ENCODE results near the gene POU3F2.

DNA sequence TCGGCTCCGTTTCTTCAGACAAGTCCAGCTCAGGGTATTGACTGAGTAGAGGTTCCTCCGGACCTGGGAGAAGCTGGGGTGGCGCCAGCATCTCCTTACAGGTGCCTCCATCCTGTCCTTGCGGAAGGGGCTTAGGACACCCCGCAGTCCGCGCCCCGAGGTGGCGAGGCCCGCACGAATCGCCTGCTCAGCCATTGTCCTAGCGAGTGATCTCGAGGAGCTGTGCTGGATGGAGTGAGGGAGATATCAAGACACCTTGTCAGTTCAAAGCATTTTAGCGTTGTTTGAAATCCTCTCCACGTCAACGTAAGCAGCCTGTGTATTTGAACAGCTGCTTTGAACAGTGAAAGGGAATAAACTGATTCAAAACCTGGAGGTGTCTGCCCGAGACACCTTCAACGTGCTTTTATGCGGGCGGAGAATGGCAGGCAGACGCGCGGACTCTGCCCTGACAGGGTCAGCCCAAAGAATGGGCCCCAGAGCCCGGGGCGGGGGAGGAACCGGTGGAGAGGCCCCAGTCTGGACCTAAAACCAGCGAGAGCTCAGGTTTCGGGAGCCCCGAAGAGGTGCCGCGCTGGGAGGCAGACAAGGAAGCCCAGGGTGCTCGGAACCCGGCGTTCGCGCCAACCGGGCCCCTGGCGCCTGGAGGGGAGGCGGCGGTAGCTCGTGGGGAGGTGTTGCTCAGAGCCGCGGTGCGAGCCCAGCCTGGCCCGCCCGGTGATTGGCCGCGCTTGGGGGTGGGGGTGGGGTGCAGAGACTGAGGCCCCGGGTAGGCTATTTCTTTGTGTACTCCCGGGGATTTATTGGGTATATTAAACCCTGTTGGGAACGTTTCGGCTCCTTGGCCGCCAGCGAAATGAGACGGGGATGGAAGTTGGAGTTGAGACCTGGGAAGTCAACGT is 3.1 kb upstream of the POU3F2 start:
- TF ChIP-seq PRPF4 (IDR thresholded peaks at IDR 0.05; ENCODE audit: insufficient read depth, low read depth, low read length, poor library complexity, severe bottlenecking) (no peak), L3MBTL2 (IDR thresholded peaks at IDR 0.05) (no peak), EZH2 (IDR thresholded peaks at IDR 0.05; ENCODE audit: borderline replicate concordance, low read depth, low read length) (no peak), RAD21 (CRISPR knock-in tag; conservative IDR thresholded peaks at IDR 0.05 in 1 of 2, IDR thresholded peaks at IDR 0.05 in 1 of 2) (no peak), ZNF232 (CRISPR knock-in tag; IDR thresholded peaks at IDR 0.05) (no peak), SIX5 (IDR thresholded peaks at IDR 0.05; ENCODE audit: borderline replicate concordance in 1 of 2, insufficient read depth in 1 of 2, low read depth in 1 of 2, low read length in 2 of 2) (no peak), NFATC3 (IDR thresholded peaks at IDR 0.05) (no peak), ZNF174 (CRISPR knock-in tag; IDR thresholded peaks at IDR 0.05) (no peak), TEAD2 (tag; IDR thresholded peaks at IDR 0.05) (no peak)
- TF ChIP-seq, protein P1, sequence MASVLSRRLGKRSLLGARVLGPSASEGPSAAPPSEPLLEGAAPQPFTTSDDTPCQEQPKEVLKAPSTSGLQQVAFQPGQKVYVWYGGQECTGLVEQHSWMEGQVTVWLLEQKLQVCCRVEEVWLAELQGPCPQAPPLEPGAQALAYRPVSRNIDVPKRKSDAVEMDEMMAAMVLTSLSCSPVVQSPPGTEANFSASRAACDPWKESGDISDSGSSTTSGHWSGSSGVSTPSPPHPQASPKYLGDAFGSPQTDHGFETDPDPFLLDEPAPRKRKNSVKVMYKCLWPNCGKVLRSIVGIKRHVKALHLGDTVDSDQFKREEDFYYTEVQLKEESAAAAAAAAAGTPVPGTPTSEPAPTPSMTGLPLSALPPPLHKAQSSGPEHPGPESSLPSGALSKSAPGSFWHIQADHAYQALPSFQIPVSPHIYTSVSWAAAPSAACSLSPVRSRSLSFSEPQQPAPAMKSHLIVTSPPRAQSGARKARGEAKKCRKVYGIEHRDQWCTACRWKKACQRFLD (CRISPR knock-in tag; IDR thresholded peaks at IDR 0.05), result no peak
- TF ChIP-seq, protein P2, sequence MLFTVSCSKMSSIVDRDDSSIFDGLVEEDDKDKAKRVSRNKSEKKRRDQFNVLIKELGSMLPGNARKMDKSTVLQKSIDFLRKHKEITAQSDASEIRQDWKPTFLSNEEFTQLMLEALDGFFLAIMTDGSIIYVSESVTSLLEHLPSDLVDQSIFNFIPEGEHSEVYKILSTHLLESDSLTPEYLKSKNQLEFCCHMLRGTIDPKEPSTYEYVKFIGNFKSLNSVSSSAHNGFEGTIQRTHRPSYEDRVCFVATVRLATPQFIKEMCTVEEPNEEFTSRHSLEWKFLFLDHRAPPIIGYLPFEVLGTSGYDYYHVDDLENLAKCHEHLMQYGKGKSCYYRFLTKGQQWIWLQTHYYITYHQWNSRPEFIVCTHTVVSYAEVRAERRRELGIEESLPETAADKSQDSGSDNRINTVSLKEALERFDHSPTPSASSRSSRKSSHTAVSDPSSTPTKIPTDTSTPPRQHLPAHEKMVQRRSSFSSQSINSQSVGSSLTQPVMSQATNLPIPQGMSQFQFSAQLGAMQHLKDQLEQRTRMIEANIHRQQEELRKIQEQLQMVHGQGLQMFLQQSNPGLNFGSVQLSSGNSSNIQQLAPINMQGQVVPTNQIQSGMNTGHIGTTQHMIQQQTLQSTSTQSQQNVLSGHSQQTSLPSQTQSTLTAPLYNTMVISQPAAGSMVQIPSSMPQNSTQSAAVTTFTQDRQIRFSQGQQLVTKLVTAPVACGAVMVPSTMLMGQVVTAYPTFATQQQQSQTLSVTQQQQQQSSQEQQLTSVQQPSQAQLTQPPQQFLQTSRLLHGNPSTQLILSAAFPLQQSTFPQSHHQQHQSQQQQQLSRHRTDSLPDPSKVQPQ (CRISPR knock-in tag; IDR thresholded peaks at IDR 0.05; ENCODE audit: borderline replicate concordance), result no peak
- TF ChIP-seq, protein P3, sequence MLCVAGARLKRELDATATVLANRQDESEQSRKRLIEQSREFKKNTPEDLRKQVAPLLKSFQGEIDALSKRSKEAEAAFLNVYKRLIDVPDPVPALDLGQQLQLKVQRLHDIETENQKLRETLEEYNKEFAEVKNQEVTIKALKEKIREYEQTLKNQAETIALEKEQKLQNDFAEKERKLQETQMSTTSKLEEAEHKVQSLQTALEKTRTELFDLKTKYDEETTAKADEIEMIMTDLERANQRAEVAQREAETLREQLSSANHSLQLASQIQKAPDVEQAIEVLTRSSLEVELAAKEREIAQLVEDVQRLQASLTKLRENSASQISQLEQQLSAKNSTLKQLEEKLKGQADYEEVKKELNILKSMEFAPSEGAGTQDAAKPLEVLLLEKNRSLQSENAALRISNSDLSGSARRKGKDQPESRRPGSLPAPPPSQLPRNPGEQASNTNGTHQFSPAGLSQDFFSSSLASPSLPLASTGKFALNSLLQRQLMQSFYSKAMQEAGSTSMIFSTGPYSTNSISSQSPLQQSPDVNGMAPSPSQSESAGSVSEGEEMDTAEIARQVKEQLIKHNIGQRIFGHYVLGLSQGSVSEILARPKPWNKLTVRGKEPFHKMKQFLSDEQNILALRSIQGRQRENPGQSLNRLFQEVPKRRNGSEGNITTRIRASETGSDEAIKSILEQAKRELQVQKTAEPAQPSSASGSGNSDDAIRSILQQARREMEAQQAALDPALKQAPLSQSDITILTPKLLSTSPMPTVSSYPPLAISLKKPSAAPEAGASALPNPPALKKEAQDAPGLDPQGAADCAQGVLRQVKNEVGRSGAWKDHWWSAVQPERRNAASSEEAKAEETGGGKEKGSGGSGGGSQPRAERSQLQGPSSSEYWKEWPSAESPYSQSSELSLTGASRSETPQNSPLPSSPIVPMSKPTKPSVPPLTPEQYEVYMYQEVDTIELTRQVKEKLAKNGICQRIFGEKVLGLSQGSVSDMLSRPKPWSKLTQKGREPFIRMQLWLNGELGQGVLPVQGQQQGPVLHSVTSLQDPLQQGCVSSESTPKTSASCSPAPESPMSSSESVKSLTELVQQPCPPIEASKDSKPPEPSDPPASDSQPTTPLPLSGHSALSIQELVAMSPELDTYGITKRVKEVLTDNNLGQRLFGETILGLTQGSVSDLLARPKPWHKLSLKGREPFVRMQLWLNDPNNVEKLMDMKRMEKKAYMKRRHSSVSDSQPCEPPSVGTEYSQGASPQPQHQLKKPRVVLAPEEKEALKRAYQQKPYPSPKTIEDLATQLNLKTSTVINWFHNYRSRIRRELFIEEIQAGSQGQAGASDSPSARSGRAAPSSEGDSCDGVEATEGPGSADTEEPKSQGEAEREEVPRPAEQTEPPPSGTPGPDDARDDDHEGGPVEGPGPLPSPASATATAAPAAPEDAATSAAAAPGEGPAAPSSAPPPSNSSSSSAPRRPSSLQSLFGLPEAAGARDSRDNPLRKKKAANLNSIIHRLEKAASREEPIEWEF (CRISPR knock-in tag; IDR thresholded peaks at IDR 0.05), result no peak
